Measurements from ENCODE around the gene ERMN. TPM values are rescaled to one million over a fixed set of nuclear protein-coding genes. Genes with fewer than 3 reads are reported as not detected.

The ERMN gene
- total and polyA plus RNA-seq, 2 of the 13 experiments (the other 11 are each of a cell fraction or from before 2014, with no cell fraction given) = not detected

DNA sequence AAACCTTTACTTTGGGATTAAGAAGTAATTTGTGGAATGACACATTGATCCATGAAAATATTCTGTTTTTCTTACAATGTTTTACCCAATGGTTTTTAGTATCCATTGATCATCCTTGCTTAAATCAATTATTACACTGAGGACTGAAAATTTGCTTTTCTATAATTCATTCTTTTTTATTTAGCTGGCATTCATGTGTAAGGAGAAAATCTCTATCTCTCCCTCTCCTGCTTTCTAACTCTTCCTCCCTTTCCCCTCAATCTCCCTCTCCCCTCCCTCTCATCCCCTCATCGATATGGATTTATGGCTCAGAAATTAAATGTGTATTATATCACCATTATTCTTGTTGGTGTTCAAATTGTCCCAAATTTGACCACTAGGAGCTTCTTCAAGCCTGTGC, 38.5 kb downstream of the ERMN start:
- Histone ChIP-seq H3K4me2 (ENCODE audit: low read depth, low read length) (no peak overlapping the region), H4K20me1 (ENCODE audit: insufficient read depth, low read length) (no peaks in the 10 kb centered on the region), H3K9ac (ENCODE audit: insufficient read depth, low read depth, low read length) (no peak overlapping the region), H2AFZ (ENCODE audit: low read length) (no peak overlapping the region), H3K9me3 (ENCODE audit: low read length) (no peaks in the 10 kb centered on the region), H3K4me1 (ENCODE audit: insufficient read depth, low read length) (no peaks in the 10 kb centered on the region), H3K36me3 (replicated peaks in 1 of 2; ENCODE audit: control insufficient read depth in 1 of 2, insufficient read depth in 2 of 2, low read length in 2 of 2) (no peaks in the 10 kb centered on the region), H3K27me3 (ENCODE audit: control insufficient read depth in 1 of 2, insufficient read depth in 2 of 2, low read length in 2 of 2) (no peaks in the 10 kb centered on the region), H3K27ac (ENCODE audit: extremely low read length, insufficient read depth, low read length) (no peak overlapping the region), H3K4me3 (replicated peaks in 1 of 3; ENCODE audit: insufficient read depth in 1 of 3, low read depth in 2 of 3, low read length in 3 of 3) (no peak overlapping the region), H3K79me2 (ENCODE audit: insufficient read depth, low read length) (no peaks in the 10 kb centered on the region)
- in situ Hi-C loops (cut with HindIII; ENCODE audit: extremely low pct_ligation_motif_present, low pct_unique_long_range_greater_than_20kb) (no loop called here), intact Hi-C loops (cut with micrococcal nuclease; ENCODE audit: unreplicated experiment) (no loop called here)
- FAIRE-seq = no peak
- WGBS (ENCODE audit: low lambda C conversion rate) = 4% methylated on average over 1 of the region's 1 CpG
- ChIA-PET CTCF (ENCODE audit: low intra/inter-chr PET ratio, low total read pairs) (no interaction called here), POLR2A (no interaction called here)
- no TSS peak for BruUV-seq (replicated peaks)
- TF ChIP-seq TCF7L2 (IDR thresholded peaks at IDR 0.05; ENCODE audit: low read depth, low read length) (no peak), ZMYM4 (CRISPR knock-in tag; IDR thresholded peaks at IDR 0.05) (no peak), HNRNPK (IDR thresholded peaks at IDR 0.05; ENCODE audit: low read depth, low read length, poor library complexity, severe bottlenecking) (peak; percentile 73)
- TF ChIP-seq, protein P1, sequence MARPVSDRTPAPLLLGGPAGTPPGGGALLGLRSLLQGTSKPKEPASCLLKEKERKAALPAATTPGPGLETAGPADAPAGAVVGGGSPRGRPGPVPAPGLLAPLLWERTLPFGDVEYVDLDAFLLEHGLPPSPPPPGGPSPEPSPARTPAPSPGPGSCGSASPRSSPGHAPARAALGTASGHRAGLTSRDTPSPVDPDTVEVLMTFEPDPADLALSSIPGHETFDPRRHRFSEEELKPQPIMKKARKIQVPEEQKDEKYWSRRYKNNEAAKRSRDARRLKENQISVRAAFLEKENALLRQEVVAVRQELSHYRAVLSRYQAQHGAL (CRISPR knock-in tag; IDR thresholded peaks at IDR 0.05; ENCODE audit: not compliant biosample characterization) = no peak
- TF ChIP-seq, protein P2, sequence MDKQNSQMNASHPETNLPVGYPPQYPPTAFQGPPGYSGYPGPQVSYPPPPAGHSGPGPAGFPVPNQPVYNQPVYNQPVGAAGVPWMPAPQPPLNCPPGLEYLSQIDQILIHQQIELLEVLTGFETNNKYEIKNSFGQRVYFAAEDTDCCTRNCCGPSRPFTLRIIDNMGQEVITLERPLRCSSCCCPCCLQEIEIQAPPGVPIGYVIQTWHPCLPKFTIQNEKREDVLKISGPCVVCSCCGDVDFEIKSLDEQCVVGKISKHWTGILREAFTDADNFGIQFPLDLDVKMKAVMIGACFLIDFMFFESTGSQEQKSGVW (CRISPR knock-in tag; IDR thresholded peaks at IDR 0.05; ENCODE audit: borderline replicate concordance) = no peak
- no peak for ATAC-seq
- DNase-seq (ENCODE audit: low spot score) = no peak

- FAIRE-seq (no peak), DNase-seq (ENCODE audit: low spot score) (no peak), ATAC-seq (no peak)
- no peak for TF ChIP-seq IKZF5 (CRISPR knock-in tag; IDR thresholded peaks at IDR 0.05)
- no peak for TF ChIP-seq ZNF331 (CRISPR knock-in tag; IDR thresholded peaks at IDR 0.05)
- TF ChIP-seq ZNF557 (CRISPR knock-in tag; IDR thresholded peaks at IDR 0.05) = no peak
- TF ChIP-seq KDM5B (CRISPR knock-in tag; IDR thresholded peaks at IDR 0.05; ENCODE audit: borderline replicate concordance) = no peak
- no peak overlapping the region for H3K4me2 ChIP-seq (ENCODE audit: low read depth, low read length)
- no peaks in the 10 kb centered on the region for H3K27me3 ChIP-seq (ENCODE audit: control insufficient read depth in 1 of 2, insufficient read depth in 2 of 2, low read length in 2 of 2)
- H3K9me3 ChIP-seq (ENCODE audit: low read length) = no peaks in the 10 kb centered on the region
- H3K4me1 ChIP-seq (ENCODE audit: insufficient read depth, low read length) = no peaks in the 10 kb centered on the region
- ChIA-PET CTCF (ENCODE audit: low intra/inter-chr PET ratio, low total read pairs) (no interaction called here), POLR2A (no interaction called here)
- H3K4me3 ChIP-seq (replicated peaks in 1 of 3; ENCODE audit: insufficient read depth in 1 of 3, low read depth in 2 of 3, low read length in 3 of 3) = no peak overlapping the region
- H3K79me2 ChIP-seq (ENCODE audit: insufficient read depth, low read length) = no peaks in the 10 kb centered on the region
- WGBS (ENCODE audit: low lambda C conversion rate) = 2% methylated on average over 2 of the region's 2 CpGs
- H3K36me3 ChIP-seq (replicated peaks in 1 of 2; ENCODE audit: control insufficient read depth in 1 of 2, insufficient read depth in 2 of 2, low read length in 2 of 2) = no peaks in the 10 kb centered on the region
- no peak overlapping the region for H2AFZ ChIP-seq (ENCODE audit: low read length)
- intact Hi-C loops (cut with micrococcal nuclease; ENCODE audit: unreplicated experiment) (no loop called here), in situ Hi-C loops (cut with HindIII; ENCODE audit: extremely low pct_ligation_motif_present, low pct_unique_long_range_greater_than_20kb) (no loop called here)
- H3K27ac ChIP-seq (ENCODE audit: extremely low read length, insufficient read depth, low read length) = no peak overlapping the region
- no peak overlapping the region for H3K9ac ChIP-seq (ENCODE audit: insufficient read depth, low read depth, low read length)
- BruUV-seq (replicated peaks) = no TSS peak
- H4K20me1 ChIP-seq (ENCODE audit: insufficient read depth, low read length) = no peaks in the 10 kb centered on the region
Observed at GRCh38 chr2:157283468-157283867, 42.2 kb downstream of the ERMN start.
